KMS-11 (cell line): ENCODE results near the gene DDC.

Experiments
- H2AFZ ChIP-seq: fragments of 200-600 bp; sonication (generic); 2 replicates; pipeline ENCODE4 v1.6.1; 2016; ENCODE audit warnings: antibody characterized with exemption, mixed run types, low read depth
- H3K27ac ChIP-seq: fragments of 200-600 bp; sonication (generic); 2 replicates; pipeline ENCODE4 v1.6.1; 2016; ENCODE audit warnings: mild to moderate bottlenecking, mixed run types
- H3K27me3 ChIP-seq: fragments of 200-600 bp; sonication (generic); 2 replicates; pipeline ENCODE4 v1.6.1; 2017; ENCODE audit warnings: mild to moderate bottlenecking, low read depth, mixed run types, moderate library complexity; ENCODE audit not compliant: insufficient read depth
- H3K36me3 ChIP-seq: fragments of 200-600 bp; sonication (generic); 2 replicates; pipeline ENCODE4 v1.6.1; 2017; ENCODE audit warnings: mild to moderate bottlenecking, mixed run types; ENCODE audit not compliant: insufficient read depth
- H3K4me1 ChIP-seq: fragments of 200-600 bp; sonication (generic); 2 replicates; pipeline ENCODE4 v1.6.1; 2016; ENCODE audit warnings: mild to moderate bottlenecking, low read depth, mixed run types; ENCODE audit not compliant: poor library complexity, severe bottlenecking
- H3K4me2 ChIP-seq: fragments of 200-600 bp; sonication (generic); 2 replicates; pipeline ENCODE4 v1.7.0; 2016; ENCODE audit warnings: mild to moderate bottlenecking, mixed run types
- H3K4me3 ChIP-seq: fragments of 200-600 bp; sonication (generic); IDR thresholded peaks from 2 replicates; pipeline ENCODE4 v1.6.1; 2017; ENCODE audit warnings: low read depth, low read length, mixed read lengths; ENCODE audit not compliant: insufficient read depth
- H3K79me2 ChIP-seq: fragments of 200-600 bp; sonication (generic); 2 replicates; pipeline ENCODE4 v1.6.1; 2016; ENCODE audit warnings: low read depth, mixed run types; ENCODE audit not compliant: insufficient read depth
- H3K9ac ChIP-seq: fragments of 200-600 bp; sonication (generic); 2 replicates; pipeline ENCODE4 v1.6.1; 2016; ENCODE audit warnings: mild to moderate bottlenecking, mixed run types
- H4K20me1 ChIP-seq: fragments of 200-600 bp; sonication (generic); 2 replicates; pipeline ENCODE4 v1.6.1; 2016; ENCODE audit warnings: mild to moderate bottlenecking, mixed run types; ENCODE audit not compliant: insufficient read depth
- TF ChIP-seq, protein P1 (sequence below): fragments of 200-600 bp; sonication (generic); conservative IDR thresholded peaks from 2 replicates; pipeline ENCODE4 v1.6.1; 2017; ENCODE audit warnings: low read depth, mild to moderate bottlenecking, antibody characterized with exemption, low read length, moderate library complexity, mixed read lengths

Gene DDC

DNA sequence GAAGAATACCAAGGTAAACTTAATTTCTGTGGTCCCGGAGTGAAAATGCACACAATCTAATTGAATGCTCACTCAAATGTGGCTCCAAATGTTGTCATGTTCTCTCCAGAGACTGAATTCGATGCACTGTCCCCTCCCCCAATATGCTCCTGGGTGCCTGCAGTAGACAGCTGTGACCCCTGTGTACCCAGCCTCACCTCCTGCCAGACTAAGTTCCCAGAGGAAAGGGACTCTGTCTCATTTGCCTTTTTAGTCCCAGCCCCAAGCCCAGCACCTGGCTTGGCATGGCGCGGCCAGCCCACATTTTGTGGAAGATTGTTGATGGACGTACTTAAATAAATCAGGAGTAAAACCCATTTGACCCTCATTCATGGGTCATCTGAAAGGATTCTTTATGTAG, 93.2 kb downstream of the DDC start:
- TF ChIP-seq, protein P1, sequence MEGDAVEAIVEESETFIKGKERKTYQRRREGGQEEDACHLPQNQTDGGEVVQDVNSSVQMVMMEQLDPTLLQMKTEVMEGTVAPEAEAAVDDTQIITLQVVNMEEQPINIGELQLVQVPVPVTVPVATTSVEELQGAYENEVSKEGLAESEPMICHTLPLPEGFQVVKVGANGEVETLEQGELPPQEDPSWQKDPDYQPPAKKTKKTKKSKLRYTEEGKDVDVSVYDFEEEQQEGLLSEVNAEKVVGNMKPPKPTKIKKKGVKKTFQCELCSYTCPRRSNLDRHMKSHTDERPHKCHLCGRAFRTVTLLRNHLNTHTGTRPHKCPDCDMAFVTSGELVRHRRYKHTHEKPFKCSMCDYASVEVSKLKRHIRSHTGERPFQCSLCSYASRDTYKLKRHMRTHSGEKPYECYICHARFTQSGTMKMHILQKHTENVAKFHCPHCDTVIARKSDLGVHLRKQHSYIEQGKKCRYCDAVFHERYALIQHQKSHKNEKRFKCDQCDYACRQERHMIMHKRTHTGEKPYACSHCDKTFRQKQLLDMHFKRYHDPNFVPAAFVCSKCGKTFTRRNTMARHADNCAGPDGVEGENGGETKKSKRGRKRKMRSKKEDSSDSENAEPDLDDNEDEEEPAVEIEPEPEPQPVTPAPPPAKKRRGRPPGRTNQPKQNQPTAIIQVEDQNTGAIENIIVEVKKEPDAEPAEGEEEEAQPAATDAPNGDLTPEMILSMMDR: no peak
- H3K9ac ChIP-seq: no peak overlapping the region
- H3K27ac ChIP-seq: no peak overlapping the region
- H2AFZ ChIP-seq: no peak overlapping the region
- H4K20me1 ChIP-seq: no peaks in the 10 kb centered on the region
- no peaks in the 10 kb centered on the region for H3K36me3 ChIP-seq
- H3K27me3 ChIP-seq: no peaks in the 10 kb centered on the region
- H3K4me3 ChIP-seq: no peak overlapping the region
- H3K4me2 ChIP-seq: no peak overlapping the region
- H3K79me2 ChIP-seq: no peaks in the 10 kb centered on the region
- no peaks in the 10 kb centered on the region for H3K4me1 ChIP-seq

DNA sequence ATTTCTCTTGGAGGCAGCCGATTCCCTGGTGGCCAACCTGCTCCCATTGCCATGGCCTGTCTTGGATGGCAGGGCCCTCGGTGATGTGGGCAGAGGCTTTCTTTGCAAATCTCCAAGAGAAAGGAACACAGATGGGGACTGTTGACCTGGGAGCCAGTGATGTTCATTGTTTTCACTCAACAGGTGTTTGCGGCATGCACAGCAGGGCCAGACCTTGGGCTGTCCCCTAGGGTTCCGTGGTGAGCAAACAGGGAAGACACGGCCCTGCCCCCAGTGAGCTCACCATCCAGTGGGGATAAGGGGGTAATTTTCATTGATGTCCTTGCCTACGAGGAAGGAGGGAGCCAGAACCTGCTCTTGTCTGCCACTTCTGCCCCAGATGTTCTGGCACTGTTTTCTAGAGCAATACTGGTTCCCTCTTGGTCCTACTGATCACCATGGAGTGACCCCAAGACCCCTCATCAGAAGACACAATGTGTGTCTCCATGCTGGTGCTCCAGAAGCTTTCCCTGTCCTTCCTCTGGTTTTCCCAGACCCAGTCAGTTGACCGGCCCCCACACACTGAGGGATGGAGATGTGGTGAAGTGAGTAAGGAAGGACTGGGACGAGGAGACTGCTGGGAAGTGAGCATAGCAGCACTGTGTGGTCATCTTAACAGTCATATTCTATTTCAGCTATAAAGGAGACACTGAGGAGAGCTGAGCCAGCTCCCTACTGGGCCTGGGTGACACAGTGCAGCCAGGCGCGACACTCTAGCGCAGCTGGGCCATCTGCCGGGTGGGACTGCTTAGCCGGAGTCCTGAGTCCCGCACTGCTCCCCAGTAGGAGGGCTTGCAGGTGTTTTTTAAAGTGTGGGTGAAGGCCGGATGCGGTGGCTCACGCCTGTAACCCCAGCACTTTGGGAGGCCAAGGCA, 94.7 kb downstream of the DDC start:
- no peaks in the 10 kb centered on the region for H4K20me1 ChIP-seq
- no peaks in the 10 kb centered on the region for H3K79me2 ChIP-seq
- no peaks in the 10 kb centered on the region for H3K27me3 ChIP-seq
- no peak overlapping the region for H3K27ac ChIP-seq
- no peak overlapping the region for H3K4me3 ChIP-seq
- no peak overlapping the region for H3K9ac ChIP-seq
- no peak overlapping the region for H2AFZ ChIP-seq
- no peaks in the 10 kb centered on the region for H3K4me1 ChIP-seq
- no peak overlapping the region for H3K4me2 ChIP-seq
- TF ChIP-seq, protein P1: no peak
- no peaks in the 10 kb centered on the region for H3K36me3 ChIP-seq

DNA sequence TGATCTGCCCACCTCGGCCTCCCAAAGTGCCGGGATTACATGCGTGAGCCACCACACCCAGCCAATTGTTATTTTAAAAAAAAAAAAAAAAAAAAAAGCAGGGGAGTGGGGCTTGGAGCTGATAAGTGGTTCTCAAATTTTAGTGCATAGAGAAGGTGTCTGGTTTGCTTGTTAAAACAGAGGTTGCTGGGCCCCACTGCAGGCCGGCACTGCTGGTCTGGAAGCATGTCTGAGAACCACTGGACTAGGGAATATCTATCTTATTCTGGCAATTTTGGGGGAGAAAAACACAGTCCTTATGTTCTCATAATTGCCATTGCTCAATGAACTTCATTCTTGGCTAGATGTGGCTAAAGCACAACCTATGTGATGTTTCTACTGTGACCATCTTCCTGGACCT, 96.0 kb downstream of the DDC start:
- Histone ChIP-seq H3K9ac (no peak overlapping the region), H3K27me3 (no peaks in the 10 kb centered on the region), H4K20me1 (no peaks in the 10 kb centered on the region), H3K36me3 (no peaks in the 10 kb centered on the region), H3K4me1 (no peaks in the 10 kb centered on the region), H2AFZ (no peak overlapping the region), H3K27ac (no peak overlapping the region), H3K79me2 (no peaks in the 10 kb centered on the region), H3K4me2 (no peak overlapping the region), H3K4me3 (no peak overlapping the region)
- TF ChIP-seq, protein P1: no peak

DNA sequence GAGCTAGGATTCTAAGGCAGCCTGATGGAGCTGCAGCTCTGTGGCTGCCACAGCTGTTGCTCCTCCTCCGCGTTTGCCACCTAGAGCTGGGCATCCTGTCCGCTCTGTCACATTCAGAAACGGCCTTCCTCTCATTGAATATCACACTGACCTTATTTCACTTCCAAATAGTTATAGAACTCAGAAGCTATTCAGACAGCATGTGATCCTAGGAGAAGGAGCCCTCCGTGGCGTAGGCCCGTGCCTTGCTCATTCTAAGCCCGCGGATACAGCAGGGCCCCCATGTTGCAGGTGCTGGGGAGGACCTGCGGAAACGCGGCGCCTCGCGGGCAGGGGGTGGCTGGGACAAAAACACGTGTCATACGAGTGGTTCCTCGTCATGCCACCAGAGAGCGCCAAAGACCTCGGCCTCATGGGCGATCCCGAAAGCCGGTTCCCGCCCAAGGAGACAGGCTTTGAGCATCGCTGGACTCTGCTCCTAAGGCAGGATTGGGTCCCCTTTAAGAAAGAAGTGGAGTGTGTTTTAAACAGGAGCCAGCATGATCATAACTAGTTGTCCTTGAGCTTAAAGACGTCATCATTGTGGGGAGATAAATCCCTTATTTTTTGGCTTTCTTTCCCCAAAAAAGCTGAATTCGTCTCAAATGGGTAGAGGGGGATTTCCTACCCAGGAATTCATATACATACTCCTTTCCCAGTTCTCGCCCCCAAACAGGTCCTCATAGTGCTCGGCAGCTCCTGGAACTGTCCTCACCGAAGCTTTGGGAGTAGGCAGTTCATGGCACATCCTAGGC, 97.2 kb downstream of the DDC start:
- Histone ChIP-seq H3K9ac (no peak overlapping the region; the same call in 1 of the 2 replicates), H4K20me1 (no peaks in the 10 kb centered on the region), H3K79me2 (no peaks in the 10 kb centered on the region), H3K4me1 (no peaks in the 10 kb centered on the region), H3K4me3 (no peak overlapping the region), H3K27ac (no peak overlapping the region), H3K36me3 (no peaks in the 10 kb centered on the region), H2AFZ (peak overlapping the region; percentile 84), H3K4me2 (peak overlapping the region; percentile 41), H3K27me3 (no peaks in the 10 kb centered on the region)
- TF ChIP-seq, protein P1: peak; percentile 92
